Ascending aorta (tissue), 2 donors: ENCODE measurements around the gene SOX13. TPM values are rescaled to one million over a fixed set of nuclear protein-coding genes. Genes with fewer than 3 reads are reported as not detected.

Experiments
- DNase-seq, 2 donors: peaks; one replicate each; pipeline ENCODE4 v3.0.0-alpha.2; 2019; ENCODE audit warnings: low spot score in 2 of 2
- H3K27ac ChIP-seq, 2 donors: fragments of 200-600 bp; sonication (generic); one replicate each; pipeline ENCODE4 v1.5.1; 2016 to 2017; ENCODE audit warnings: mild to moderate bottlenecking in 1 of 2
- H3K27me3 ChIP-seq: fragments of 200-600 bp; sonication (generic); one replicate; pipeline ENCODE4 v1.5.1; 2017
- H3K36me3 ChIP-seq, 2 donors: fragments of 200-600 bp; sonication (generic); one replicate each; pipeline ENCODE4 v1.5.1; 2016
- H3K4me1 ChIP-seq, 2 donors: fragments of 200-600 bp; sonication (generic); one replicate each; pipeline ENCODE4 v1.5.1; 2016 to 2017; ENCODE audit warnings: mild to moderate bottlenecking in 1 of 2
- H3K4me3 ChIP-seq, 2 donors: fragments of 200-600 bp; sonication (generic); one replicate each; pipeline ENCODE4 v1.5.1; 2016 to 2017; ENCODE audit warnings: mild to moderate bottlenecking in 1 of 2
- H3K9me3 ChIP-seq, 2 donors: fragments of 200-600 bp; sonication (generic); one replicate each; pipeline ENCODE4 v1.5.1; 2016
- intact Hi-C: fragments of 100-400 bp; cut with DNase I; formaldehyde crosslinking; loops from one replicate; pipeline ENCODE4 v1.15.1; 2023
- total RNA-seq: library from RNA; depleted of rRNA; stranded (reverse); fragments of >200 nt; gene quantifications from one replicate; pipeline ENCODE4 v1.1.0, GENCODE V29; 2016
- TF ChIP-seq, protein P1 (sequence below), 3 experiments: fragments of 200-600 bp in 2 of 3; fragments of 450-650 bp in 1 of 3; sonication (generic) in 2 of 3; IDR thresholded peaks; one replicate each; pipeline ENCODE4 v1.5.1; 2016 to 2019; ENCODE audit warnings: antibody characterized with exemption in 3 of 3, mild to moderate bottlenecking in 1 of 3, moderate library complexity in 1 of 3

SOX13 gene
- total RNA-seq, 1 donor from 2014 or later, result 70.1 TPM

GRCh38 chr1:204077979-204078696 lies 5.2 kb downstream of the SOX13 start:
- intact Hi-C loops, result no loop called here
- peak overlapping the region in 1 of 2 donors; percentile 22 for H3K4me3 ChIP-seq
- DNase-seq, result no peak
- TF ChIP-seq, protein P1, sequence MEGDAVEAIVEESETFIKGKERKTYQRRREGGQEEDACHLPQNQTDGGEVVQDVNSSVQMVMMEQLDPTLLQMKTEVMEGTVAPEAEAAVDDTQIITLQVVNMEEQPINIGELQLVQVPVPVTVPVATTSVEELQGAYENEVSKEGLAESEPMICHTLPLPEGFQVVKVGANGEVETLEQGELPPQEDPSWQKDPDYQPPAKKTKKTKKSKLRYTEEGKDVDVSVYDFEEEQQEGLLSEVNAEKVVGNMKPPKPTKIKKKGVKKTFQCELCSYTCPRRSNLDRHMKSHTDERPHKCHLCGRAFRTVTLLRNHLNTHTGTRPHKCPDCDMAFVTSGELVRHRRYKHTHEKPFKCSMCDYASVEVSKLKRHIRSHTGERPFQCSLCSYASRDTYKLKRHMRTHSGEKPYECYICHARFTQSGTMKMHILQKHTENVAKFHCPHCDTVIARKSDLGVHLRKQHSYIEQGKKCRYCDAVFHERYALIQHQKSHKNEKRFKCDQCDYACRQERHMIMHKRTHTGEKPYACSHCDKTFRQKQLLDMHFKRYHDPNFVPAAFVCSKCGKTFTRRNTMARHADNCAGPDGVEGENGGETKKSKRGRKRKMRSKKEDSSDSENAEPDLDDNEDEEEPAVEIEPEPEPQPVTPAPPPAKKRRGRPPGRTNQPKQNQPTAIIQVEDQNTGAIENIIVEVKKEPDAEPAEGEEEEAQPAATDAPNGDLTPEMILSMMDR (IDR thresholded peaks at IDR 0.05), result no peak
- H3K9me3 ChIP-seq, result no peaks in the 10 kb centered on the region
- H3K27ac ChIP-seq, result peak overlapping the region; percentile 69 to 86
- H3K27me3 ChIP-seq, result no peaks in the 10 kb centered on the region
- H3K4me1 ChIP-seq, result peaks cover 13 to 50% of the 10 kb centered on the region in 2 donors
- no peaks in the 10 kb centered on the region for H3K36me3 ChIP-seq

DNA sequence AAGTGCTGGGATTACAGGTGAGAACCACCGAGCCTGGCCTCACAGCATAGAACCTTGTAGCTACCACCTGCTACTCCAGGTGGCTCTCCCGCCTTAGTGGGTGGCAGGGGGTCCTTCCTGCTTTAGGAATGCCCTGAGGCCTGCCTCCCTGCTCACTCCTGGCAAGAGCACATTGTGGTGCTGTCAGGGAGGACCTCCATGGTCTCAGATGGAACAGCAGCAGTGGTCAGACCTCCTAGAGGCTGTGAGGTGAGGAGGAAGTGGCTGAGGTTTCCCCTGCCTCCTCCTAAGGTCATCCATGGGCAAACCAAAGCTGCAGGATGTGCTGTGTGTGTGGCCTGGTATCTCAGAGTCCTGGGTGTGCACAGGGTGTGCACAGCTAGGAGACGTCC lies 6.7 kb downstream of the SOX13 start:
- no peak for DNase-seq
- no peaks in the 10 kb centered on the region for H3K27me3 ChIP-seq
- H3K36me3 ChIP-seq, result no peaks in the 10 kb centered on the region
- intact Hi-C loops, result no loop called here
- TF ChIP-seq, protein P1 (IDR thresholded peaks at IDR 0.05), result no peak
- no peaks in the 10 kb centered on the region for H3K9me3 ChIP-seq
- H3K4me3 ChIP-seq, result peak overlapping the region; percentile 7 to 24
- peaks cover 17 to 60% of the 10 kb centered on the region in 2 donors for H3K4me1 ChIP-seq
- H3K27ac ChIP-seq, result peak overlapping the region; percentile 69 to 86

GRCh38 chr1:204080163-204080903 lies 7.4 kb downstream of the SOX13 start:
- Histone ChIP-seq H3K36me3 (no peaks in the 10 kb centered on the region), H3K9me3 (no peaks in the 10 kb centered on the region), H3K27ac (peak overlapping the region; percentile 69 to 86), H3K27me3 (no peaks in the 10 kb centered on the region), H3K4me1 (peaks cover 17 to 64% of the 10 kb centered on the region in 2 donors), H3K4me3 (peak overlapping the region; percentile 7 to 24)
- intact Hi-C loops, result loop anchor here (2.0 kb wide), 2 partner anchors 70 to 220 kb away; partner anchors contain the start of gene SNRPE
- TF ChIP-seq, protein P1 (IDR thresholded peaks at IDR 0.05), result no peak
- DNase-seq, result peak; percentile 56 to 95

DNA sequence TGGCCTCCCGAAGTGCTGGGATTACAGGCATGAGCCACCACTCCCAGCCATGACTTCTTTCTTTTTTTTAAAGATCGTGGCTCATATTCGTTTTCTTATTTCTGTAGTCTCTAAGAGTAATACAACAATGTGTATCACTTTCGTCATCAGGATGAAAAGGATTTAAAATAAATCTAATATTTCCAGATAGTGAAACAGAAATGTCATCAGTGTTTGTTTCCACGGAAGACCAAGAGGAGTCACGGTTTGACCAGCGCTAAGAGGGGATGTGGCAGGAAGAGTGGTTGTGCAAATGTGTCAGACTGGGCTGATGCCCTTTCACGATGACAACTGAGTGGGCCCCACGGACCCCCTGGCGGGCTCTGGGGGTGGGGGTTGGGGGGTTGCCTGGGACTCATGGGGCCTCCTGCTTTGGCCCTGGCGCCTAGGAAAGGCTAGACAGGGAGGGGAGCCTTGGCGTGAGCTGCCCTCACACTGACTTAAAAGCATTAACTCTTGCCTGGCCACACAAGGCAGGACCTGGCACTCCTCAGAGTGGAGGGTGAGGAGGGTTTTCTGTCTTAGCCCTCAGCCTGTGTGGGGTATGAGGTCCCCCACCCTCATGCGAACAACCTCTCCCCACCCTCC lies 8.4 kb downstream of the SOX13 start:
- TF ChIP-seq, protein P1 (IDR thresholded peaks at IDR 0.05), result no peak
- Histone ChIP-seq H3K9me3 (no peaks in the 10 kb centered on the region), H3K27ac (peak overlapping the region; percentile 69 to 86), H3K36me3 (no peaks in the 10 kb centered on the region), H3K4me3 (no peak overlapping the region), H3K4me1 (peaks cover 17 to 58% of the 10 kb centered on the region in 2 donors), H3K27me3 (no peaks in the 10 kb centered on the region)
- DNase-seq, result no peak
- intact Hi-C loops, result loop anchor here (2.0 kb wide), 2 partner anchors 70 to 220 kb away; partner anchors contain the start of gene SNRPE

DNA sequence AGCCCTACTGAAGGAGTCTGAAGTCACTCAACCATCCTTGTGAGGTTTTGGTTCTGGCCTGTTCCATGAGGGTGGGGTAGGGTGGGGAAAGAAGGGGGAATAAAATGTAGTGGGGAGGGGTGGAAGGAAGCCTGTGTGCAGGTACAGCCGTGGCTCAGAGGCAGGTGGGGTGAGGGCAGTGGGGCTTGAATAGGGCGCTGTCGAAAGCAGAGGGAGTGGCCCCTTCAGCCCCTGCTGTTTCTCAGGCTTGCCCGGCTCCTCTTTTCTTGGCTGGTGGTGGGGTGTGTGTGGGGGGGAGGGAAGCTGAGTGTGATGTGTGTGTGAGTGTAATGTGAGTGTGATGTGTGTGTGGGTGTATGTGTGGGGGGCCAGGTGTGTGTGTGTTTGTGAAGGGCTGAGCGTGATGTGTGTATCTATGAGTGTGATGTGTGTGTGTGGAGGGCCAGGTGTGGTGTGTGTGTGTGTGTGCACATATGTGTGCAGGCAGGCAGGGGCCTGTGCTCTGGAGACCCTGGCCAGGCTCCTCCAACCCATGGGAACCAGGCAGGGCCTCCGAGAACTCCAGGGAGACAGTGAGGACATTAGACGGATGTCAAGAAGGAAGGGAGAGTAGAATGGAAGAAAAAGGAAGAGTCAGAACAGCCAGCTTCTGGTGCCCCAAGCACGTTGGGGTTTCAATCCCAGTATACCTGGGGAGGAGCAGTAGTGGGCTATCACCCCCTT lies 9.0 kb downstream of the SOX13 start:
- no peak for DNase-seq
- no peak overlapping the region for H3K4me3 ChIP-seq
- H3K27ac ChIP-seq, result peak overlapping the region; percentile 69 to 86
- H3K27me3 ChIP-seq, result no peaks in the 10 kb centered on the region
- peaks cover 17 to 58% of the 10 kb centered on the region in 2 donors for H3K4me1 ChIP-seq
- no peaks in the 10 kb centered on the region for H3K9me3 ChIP-seq
- TF ChIP-seq, protein P1 (IDR thresholded peaks at IDR 0.05), result no peak
- no peaks in the 10 kb centered on the region for H3K36me3 ChIP-seq
- intact Hi-C loops, result loop anchor here (2.0 kb wide), 2 partner anchors 69 to 221 kb away; partner anchors contain the start of gene SNRPE
